BLaER1 treated with 17β-estradiol and CSF1 and Interleukin-3, amounts not matched to agents 10 nM and 100 nM (cell line): ENCODE data around the gene KPNB1.
"Not testable (repeated sequence)": the region's sequence is repeated elsewhere in the genome, so short reads cannot be mapped to it uniquely, and the experiment has no call there.

ENCODE experiments used
- H3K27ac ChIP-seq, 11 experiments: shearing (Covaris generic); formaldehyde crosslinking; 2 replicates each; pipeline ENCODE4 v1.8.1; 2022
- H3K27me3 ChIP-seq, 11 experiments: shearing (Covaris generic); formaldehyde crosslinking; 2 replicates each; pipeline ENCODE4 v1.8.1; 2022
- H3K36me3 ChIP-seq, 11 experiments: shearing (Covaris generic); formaldehyde crosslinking; 2 replicates each; pipeline ENCODE4 v1.8.1; 2022
- H3K4me1 ChIP-seq, 10 experiments: shearing (Covaris generic); formaldehyde crosslinking; 2 replicates each; pipeline ENCODE4 v1.8.1; 2022
- H3K4me2 ChIP-seq, 11 experiments: shearing (Covaris generic); formaldehyde crosslinking; 2 replicates each; pipeline ENCODE4 v1.8.1; 2022
- H3K4me3 ChIP-seq, 10 experiments: shearing (Covaris generic); formaldehyde crosslinking; 2 replicates each; pipeline ENCODE4 v1.8.1; 2022
- H3K9ac ChIP-seq, 11 experiments: shearing (Covaris generic); formaldehyde crosslinking; 2 replicates each; pipeline ENCODE4 v1.8.1; 2022
- H3K9me3 ChIP-seq, 11 experiments: shearing (Covaris generic); formaldehyde crosslinking; replicated peaks in 1 of 11; 2 replicates each; pipeline ENCODE4 v1.8.1; 2022
- H4K20me1 ChIP-seq, 11 experiments: shearing (Covaris generic); formaldehyde crosslinking; 2 replicates each; pipeline ENCODE4 v1.8.1; 2022
- Cebpa-rat ChIP-seq, 11 experiments: shearing (Covaris generic); IDR thresholded peaks; 2 replicates each; pipeline ENCODE4 v1.8.1; 2022

The KPNB1 gene

GRCh38 chr17:47676510-47677165 lies 26.9 kb downstream of the KPNB1 start:
- H4K20me1 ChIP-seq, result peaks cover 74 to 100% (median 99%) of the 10 kb centered on the region in 11 experiments; a peak in 21 of 22 replicates

GRCh38 chr17:47678196-47678595 lies 28.5 kb downstream of the KPNB1 start:
- TF ChIP-seq Cebpa-rat (IDR thresholded peaks at IDR 0.05), result no peak
- no peak overlapping the region for H3K4me3 ChIP-seq
- peaks cover 0 to 43% (median 36%) of the 10 kb centered on the region in 10 experiments; a peak in 18 of 20 replicates for H3K4me1 ChIP-seq
- peaks cover 72 to 97% (median 95%) of the 10 kb centered on the region in 11 experiments; a peak in 21 of 22 replicates for H4K20me1 ChIP-seq
- no peaks in the 10 kb centered on the region for H3K9me3 ChIP-seq
- H3K27me3 ChIP-seq, result no peaks in the 10 kb centered on the region
- no peak overlapping the region for H3K9ac ChIP-seq
- no peak overlapping the region for H3K27ac ChIP-seq
- peaks cover 100% of the 10 kb centered on the region in 11 experiments for H3K36me3 ChIP-seq
- peak overlapping the region in 1 of 11 experiments; percentile 3; a peak in 1 of 22 replicates for H3K4me2 ChIP-seq

More at GRCh38 chr17:47676510-47677165, 26.9 kb downstream of the KPNB1 start:
- Histone ChIP-seq H3K9me3 (no peaks in the 10 kb centered on the region), H3K4me2 (no peak overlapping the region), H3K36me3 (peaks cover 100% of the 10 kb centered on the region in 11 experiments), H3K4me3 (no peak overlapping the region), H3K4me1 (peaks cover 0 to 39% (median 35%) of the 10 kb centered on the region in 10 experiments; a peak in 18 of 20 replicates), H3K27me3 (no peaks in the 10 kb centered on the region), H3K27ac (no peak overlapping the region), H3K9ac (no peak overlapping the region)
- TF ChIP-seq Cebpa-rat (IDR thresholded peaks at IDR 0.05), result no peak

DNA sequence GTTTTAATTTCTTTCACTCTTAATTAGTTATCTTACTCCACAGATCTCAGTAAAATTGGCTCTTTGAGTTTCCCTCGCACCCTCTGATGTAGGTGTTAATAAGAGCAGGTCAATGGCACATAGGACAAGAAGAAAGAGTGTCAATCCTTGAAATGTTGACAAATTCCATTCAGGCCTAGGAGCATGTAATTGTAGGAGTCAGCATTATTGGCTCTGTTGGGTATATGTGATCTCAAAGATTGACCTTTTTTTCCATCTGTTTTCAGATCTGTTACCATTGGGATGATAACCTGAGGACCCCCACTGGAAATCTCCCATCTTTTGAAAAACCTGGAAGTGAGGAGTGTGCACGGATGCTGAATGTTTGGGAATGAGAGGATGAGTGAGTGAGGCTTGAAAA lies 32.4 kb downstream of the KPNB1 start:
- no peak for TF ChIP-seq Cebpa-rat (IDR thresholded peaks at IDR 0.05)
- H3K36me3 ChIP-seq, result peaks cover 91 to 100% (median 99%) of the 10 kb centered on the region in 11 experiments
- H4K20me1 ChIP-seq, result peaks cover 48 to 96% (median 80%) of the 10 kb centered on the region in 11 experiments; a peak in 20 of 22 replicates
- no peaks in the 10 kb centered on the region for H3K27me3 ChIP-seq
- no peak overlapping the region for H3K9ac ChIP-seq
- peak overlapping the region in 2 of 11 experiments; percentile 6 to 8; a peak in 2 of 22 replicates for H3K27ac ChIP-seq
- H3K4me1 ChIP-seq, result peaks cover 32 to 72% (median 49%) of the 10 kb centered on the region in 10 experiments
- H3K9me3 ChIP-seq, result no peaks in the 10 kb centered on the region
- H3K4me2 ChIP-seq, result no peak overlapping the region
- no peak overlapping the region for H3K4me3 ChIP-seq

DNA sequence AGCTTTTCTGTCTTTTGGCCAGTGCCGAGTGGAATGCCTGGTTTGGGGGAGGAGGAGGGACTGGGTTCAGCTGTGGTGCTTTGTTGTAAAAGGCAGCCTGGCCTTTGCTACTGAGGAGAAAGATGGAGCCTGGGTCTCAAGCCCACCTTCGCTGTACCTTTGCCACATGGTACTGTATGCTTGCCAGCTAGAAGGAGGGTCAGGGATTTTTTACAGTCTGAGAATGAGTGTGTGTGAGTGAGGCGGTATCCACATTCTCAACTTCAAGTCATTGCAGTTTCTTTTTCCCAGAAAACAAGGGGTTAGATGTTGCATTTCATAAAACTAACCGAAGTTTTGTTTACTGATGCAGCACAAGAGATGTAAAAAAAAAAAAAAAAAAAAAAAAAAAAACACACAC lies 33.0 kb downstream of the KPNB1 start:
- peaks cover 38 to 73% (median 52%) of the 10 kb centered on the region in 10 experiments for H3K4me1 ChIP-seq
- H3K36me3 ChIP-seq, result peaks cover 85 to 100% (median 96%) of the 10 kb centered on the region in 11 experiments
- H3K9me3 ChIP-seq, result not testable (repeated sequence)

GRCh38 chr17:47684025-47684424 lies 34.3 kb downstream of the KPNB1 start:
- TF ChIP-seq Cebpa-rat (IDR thresholded peaks at IDR 0.05), result no peak
- H3K9ac ChIP-seq, result no peak overlapping the region
- peaks cover 72 to 94% (median 83%) of the 10 kb centered on the region in 11 experiments for H3K36me3 ChIP-seq
- H3K4me2 ChIP-seq, result 0 out of 22 replicates have a peak overlapping the region, but pooled peaks of 1 of the 11 experiments have one; percentile 48
- H3K27me3 ChIP-seq, result no peaks in the 10 kb centered on the region
- H4K20me1 ChIP-seq, result peaks cover 35 to 89% (median 61%) of the 10 kb centered on the region in 11 experiments; a peak in 20 of 22 replicates
- no peak overlapping the region for H3K27ac ChIP-seq
- H3K4me1 ChIP-seq, result peaks cover 25 to 63% (median 46%) of the 10 kb centered on the region in 10 experiments
- H3K4me3 ChIP-seq, result no peak overlapping the region
- no peaks in the 10 kb centered on the region for H3K9me3 ChIP-seq

More for the DNA sequence above, 33.0 kb downstream of the KPNB1 start:
- peaks cover 44 to 96% (median 74%) of the 10 kb centered on the region in 11 experiments; a peak in 20 of 22 replicates for H4K20me1 ChIP-seq
- H3K4me3 ChIP-seq, H3K9ac ChIP-seq, H3K27ac ChIP-seq, H3K4me2 ChIP-seq, H3K27me3 ChIP-seq: not testable (repeated sequence)

DNA sequence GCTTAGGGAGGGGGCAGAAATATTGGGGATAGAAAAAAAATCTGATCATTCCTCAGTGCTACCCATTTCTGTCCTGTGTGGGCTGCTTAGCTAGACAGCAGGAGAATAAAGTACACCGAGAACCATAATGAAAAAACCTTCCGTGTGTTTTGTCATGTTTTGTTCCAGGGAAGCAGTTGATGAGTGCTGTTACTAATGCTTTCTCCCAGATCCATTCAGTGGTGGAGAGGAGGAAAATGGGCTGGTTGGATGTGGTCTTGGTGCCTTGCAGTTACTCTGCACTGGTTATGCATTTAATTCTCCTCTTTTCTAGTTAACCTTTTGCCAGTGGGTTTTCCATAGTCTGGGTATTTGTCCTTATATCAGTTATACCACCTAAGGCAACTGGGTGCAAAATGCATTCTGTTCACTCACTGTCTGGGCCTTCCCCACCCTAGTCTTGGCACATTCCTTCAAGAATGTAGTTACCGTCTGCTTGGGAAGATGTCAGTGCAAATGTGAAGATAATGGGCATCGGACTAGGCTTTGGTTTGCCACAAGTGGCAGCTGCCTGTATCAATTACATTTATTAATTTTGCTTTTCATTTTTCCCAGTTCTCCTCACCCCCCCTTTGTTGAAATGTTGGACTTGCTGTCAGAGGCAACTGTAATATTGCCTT lies 34.9 kb downstream of the KPNB1 start:
- Histone ChIP-seq H3K4me1 (peaks cover 21 to 58% (median 43%) of the 10 kb centered on the region in 10 experiments), H3K27me3 (no peaks in the 10 kb centered on the region), H3K9ac (no peak overlapping the region), H3K4me3 (no peak overlapping the region), H3K27ac (no peak overlapping the region), H4K20me1 (peaks cover 34 to 83% (median 55%) of the 10 kb centered on the region in 11 experiments; a peak in 20 of 22 replicates), H3K4me2 (peak overlapping the region in 3 of 11 experiments; percentile 17 to 48 (median 26); a peak in 5 of 22 replicates), H3K9me3 (no peaks in the 10 kb centered on the region), H3K36me3 (peaks cover 66 to 88% (median 77%) of the 10 kb centered on the region in 11 experiments)
- no peak for TF ChIP-seq Cebpa-rat (IDR thresholded peaks at IDR 0.05)

DNA sequence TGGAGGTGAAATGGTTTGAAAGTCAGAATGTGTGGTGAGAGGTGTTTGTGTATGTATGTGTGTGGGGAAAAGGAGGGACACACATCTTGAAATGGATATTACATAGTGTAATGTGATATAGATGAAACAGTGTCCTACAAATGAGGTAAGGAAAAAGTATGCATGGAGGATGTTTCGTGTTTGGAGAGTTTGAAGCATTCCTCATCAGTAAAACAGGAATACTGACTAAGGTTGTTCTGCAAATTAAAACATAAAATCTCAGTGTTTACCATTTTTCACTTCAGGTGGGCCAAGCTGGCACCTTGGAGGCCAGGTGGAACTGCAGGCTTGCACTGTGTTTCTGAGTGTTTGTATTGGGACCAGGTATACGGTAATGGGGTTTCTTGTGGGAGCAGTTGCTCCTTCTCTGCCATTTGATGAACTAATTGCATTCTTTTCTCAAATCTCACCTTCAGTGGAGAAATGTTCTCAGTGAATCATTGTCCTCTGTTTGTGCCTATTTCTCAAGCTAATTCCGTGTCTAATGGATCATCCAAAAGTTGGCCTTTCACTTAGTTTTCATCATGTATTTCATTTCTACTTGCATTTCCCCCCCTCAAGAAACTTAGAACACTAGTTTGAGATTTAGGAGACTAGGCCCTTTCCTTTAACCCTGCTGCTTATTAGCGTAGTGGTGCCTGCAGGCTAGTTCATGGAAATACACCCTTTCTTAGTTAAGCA lies 36.0 kb downstream of the KPNB1 start:
- peaks cover 19 to 59% (median 49%) of the 10 kb centered on the region in 10 experiments for H3K4me1 ChIP-seq
- no peak for TF ChIP-seq Cebpa-rat (IDR thresholded peaks at IDR 0.05)
- peaks cover 55 to 78% (median 66%) of the 10 kb centered on the region in 11 experiments for H3K36me3 ChIP-seq
- no peak overlapping the region for H3K4me3 ChIP-seq
- no peak overlapping the region for H3K27ac ChIP-seq
- H3K4me2 ChIP-seq, result peak overlapping the region in 7 of 11 experiments; percentile 2 to 54 (median 26); a peak in 11 of 22 replicates
- no peak overlapping the region for H3K9ac ChIP-seq
- no peaks in the 10 kb centered on the region for H3K27me3 ChIP-seq
- no peaks in the 10 kb centered on the region for H3K9me3 ChIP-seq
- H4K20me1 ChIP-seq, result peaks cover 23 to 76% (median 44%) of the 10 kb centered on the region in 11 experiments; a peak in 20 of 22 replicates

DNA sequence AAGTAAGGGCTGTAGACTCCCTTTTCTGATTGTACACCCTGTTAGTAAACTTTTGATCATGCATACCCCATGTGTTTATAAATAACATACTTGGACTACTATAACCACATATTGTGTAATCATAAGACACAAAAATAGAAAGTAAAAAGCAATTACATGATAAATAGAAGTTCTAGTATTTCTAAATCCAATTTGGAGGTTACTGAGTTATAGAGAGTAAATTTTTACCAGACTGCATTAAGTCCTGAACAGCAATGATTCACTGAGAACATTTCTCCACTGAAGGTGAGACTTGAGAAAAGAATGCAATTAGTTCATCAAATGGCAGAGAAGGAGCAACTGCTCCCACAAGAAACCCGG lies 36.5 kb downstream of the KPNB1 start:
- peak overlapping the region in 7 of 11 experiments; percentile 17 to 68 (median 44); a peak in 13 of 22 replicates for H3K4me2 ChIP-seq
- TF ChIP-seq Cebpa-rat (IDR thresholded peaks at IDR 0.05), result no peak

More for the DNA sequence above, 36.5 kb downstream of the KPNB1 start:
- H3K36me3 ChIP-seq, result peaks cover 50 to 72% (median 61%) of the 10 kb centered on the region in 11 experiments
- peaks cover 19 to 62% (median 49%) of the 10 kb centered on the region in 10 experiments for H3K4me1 ChIP-seq
- no peak overlapping the region for H3K4me3 ChIP-seq
- peak overlapping the region in 1 of 11 experiments; percentile 14; a peak in 1 of 22 replicates for H3K27ac ChIP-seq
- peaks cover 18 to 71% (median 39%) of the 10 kb centered on the region in 11 experiments; a peak in 19 of 22 replicates for H4K20me1 ChIP-seq
- no peak overlapping the region for H3K9ac ChIP-seq
- no peaks in the 10 kb centered on the region for H3K9me3 ChIP-seq
- no peaks in the 10 kb centered on the region for H3K27me3 ChIP-seq
